H1 (cell line): Measurements from ENCODE around the gene GSDMA. TPM values are rescaled to one million over a fixed set of nuclear protein-coding genes. Genes with fewer than 3 reads are reported as not detected.

Source experiments
- SRF ChIP-seq: IDR thresholded peaks from 2 replicates; pipeline ENCODE4 v1.6.1; 2011; ENCODE audit warnings: mild to moderate bottlenecking, low read depth, low read length, moderate library complexity
- polyA plus RNA-seq, 7 experiments: library from polyadenylated mRNA; depleted of rRNA in 3 of 7; stranded (reverse) in 5 of 7; unstranded in 2 of 7; fragments of >200 nt in 5 of 7; fragments of 200-250 nt in 2 of 7; gene quantifications; 1 replicate in 5 of 7; 2 replicates in 1 of 7; 4 replicates in 1 of 7; pipeline versions ENCODE4 v1.2.1 to v1.2.3, GENCODE V29; 2011 to 2013; ENCODE audit warnings: missing spikeins in 2 of 7, mixed read lengths in 2 of 7
- total RNA-seq: library from RNA; stranded (reverse); fragmentation: NEBNext Ultra II Directional; extraction: Animal tissue kit (Norgen Biotek cat#: 25700); gene quantifications from 2 replicates; pipeline ENCODE4 v1.2.1, GENCODE V29; 2021

Gene GSDMA
- total and polyA plus RNA-seq, 2 of the 8 experiments (the other 6 are each of a cell fraction or from before 2014, with no cell fraction given): 0.03 TPM; not detected in 1

DNA sequence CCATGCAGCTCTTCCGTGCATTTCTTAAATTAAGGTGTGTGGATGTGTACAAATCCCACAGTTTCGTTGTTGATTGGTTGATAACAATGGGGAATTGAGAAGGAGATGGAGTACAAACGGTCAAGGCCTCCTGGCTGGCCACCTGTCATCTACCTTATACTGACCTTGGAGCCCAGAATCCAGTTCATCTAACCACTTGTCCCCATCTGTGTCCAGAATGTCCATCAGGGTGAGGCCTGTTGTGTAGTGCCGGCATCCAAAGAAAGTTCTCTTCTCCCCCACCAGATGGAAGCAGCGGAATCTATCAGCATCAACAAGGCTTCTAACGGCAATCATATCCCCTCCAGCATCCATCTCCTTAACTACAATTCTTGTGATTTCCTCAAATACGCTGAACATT, 45.9 kb upstream of the GSDMA start (continued):
- no peak for TF ChIP-seq SRF
